ENCODE data around the gene CD164L2.

Gene CD164L2

GRCh38 chr1:27405074-27405473 lies 21.9 kb upstream of the CD164L2 start:
- Histone ChIP-seq H3K27me3 (ENCODE audit: insufficient read depth, low read length) (no peaks in the 10 kb centered on the region), H3K36me3 (ENCODE audit: insufficient read depth, low read length) (no peaks in the 10 kb centered on the region), H3K4me3 (ENCODE audit: low read depth, low read length) (no peak overlapping the region), H3K4me1 (ENCODE audit: control insufficient read depth, insufficient read depth, low read length, unreplicated experiment) (peaks cover 25% of the 10 kb centered on the region), H3K79me2 (ENCODE audit: control insufficient read depth, insufficient read depth, low read length, unreplicated experiment) (no peaks in the 10 kb centered on the region), H3K27ac (ENCODE audit: low read depth, low read length) (no peak overlapping the region), H2AFZ (ENCODE audit: low read length, unreplicated experiment) (no peak overlapping the region)

- Histone ChIP-seq H3K36me3 (ENCODE audit: insufficient read depth, low read length) (no peaks in the 10 kb centered on the region), H3K27me3 (ENCODE audit: insufficient read depth, low read length) (no peaks in the 10 kb centered on the region), H2AFZ (ENCODE audit: low read length, unreplicated experiment) (no peak overlapping the region), H3K27ac (ENCODE audit: low read depth, low read length) (0 out of 2 replicates have a peak overlapping the region, but pooled peaks have one; percentile 26), H3K4me3 (ENCODE audit: low read depth, low read length) (no peak overlapping the region), H3K4me1 (ENCODE audit: control insufficient read depth, insufficient read depth, low read length, unreplicated experiment) (peaks cover 25% of the 10 kb centered on the region), H3K79me2 (ENCODE audit: control insufficient read depth, insufficient read depth, low read length, unreplicated experiment) (no peaks in the 10 kb centered on the region)
These were observed 20.8 kb upstream of the CD164L2 start for GRCh38 chr1:27403931-27404330.

DNA sequence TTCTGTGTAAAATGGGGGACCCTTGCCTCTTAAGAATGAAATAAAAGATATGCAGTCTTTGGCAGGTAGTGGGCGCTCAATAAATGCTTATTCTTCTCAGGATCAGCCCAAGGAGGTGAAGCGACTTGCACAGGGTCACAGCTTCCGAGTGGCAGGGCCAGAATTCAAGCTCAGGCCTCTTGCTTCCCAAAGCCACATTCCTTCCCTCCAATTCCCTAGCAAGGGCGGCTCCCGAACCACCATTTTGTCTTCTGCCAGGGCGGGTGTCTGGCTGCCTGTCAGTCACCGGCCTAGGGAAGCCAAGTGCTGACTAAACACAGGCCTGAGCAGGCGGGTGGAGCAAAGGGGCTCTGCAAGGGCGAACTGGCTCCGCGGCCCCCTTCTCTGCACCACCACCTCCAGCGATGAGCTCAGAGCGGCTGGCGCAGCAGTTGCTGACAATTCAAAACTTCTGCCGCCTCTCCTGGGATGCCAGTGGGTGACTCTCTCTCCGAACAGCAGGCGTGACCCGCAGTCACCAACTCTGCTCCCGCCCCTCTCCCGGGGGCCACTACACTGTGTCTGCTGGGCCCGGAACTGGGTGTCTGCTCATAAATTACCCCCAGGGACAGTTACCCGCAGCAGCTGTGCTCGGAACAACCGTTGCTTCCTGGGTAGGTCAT lies 20.1 kb upstream of the CD164L2 start:
- H3K79me2 ChIP-seq (ENCODE audit: control insufficient read depth, insufficient read depth, low read length, unreplicated experiment): no peaks in the 10 kb centered on the region
- H2AFZ ChIP-seq (ENCODE audit: low read length, unreplicated experiment): no peak overlapping the region
- H3K36me3 ChIP-seq (ENCODE audit: insufficient read depth, low read length): no peaks in the 10 kb centered on the region
- H3K27ac ChIP-seq (ENCODE audit: low read depth, low read length): peak overlapping the region; percentile 30
- H3K4me1 ChIP-seq (ENCODE audit: control insufficient read depth, insufficient read depth, low read length, unreplicated experiment): peaks cover 25% of the 10 kb centered on the region
- H3K27me3 ChIP-seq (ENCODE audit: insufficient read depth, low read length): no peaks in the 10 kb centered on the region
- H3K4me3 ChIP-seq (ENCODE audit: low read depth, low read length): no peak overlapping the region

- Histone ChIP-seq H3K27me3 (ENCODE audit: insufficient read depth, low read length) (no peaks in the 10 kb centered on the region), H3K79me2 (ENCODE audit: control insufficient read depth, insufficient read depth, low read length, unreplicated experiment) (no peaks in the 10 kb centered on the region), H2AFZ (ENCODE audit: low read length, unreplicated experiment) (no peak overlapping the region), H3K4me1 (ENCODE audit: control insufficient read depth, insufficient read depth, low read length, unreplicated experiment) (peaks cover 25% of the 10 kb centered on the region), H3K36me3 (ENCODE audit: insufficient read depth, low read length) (no peaks in the 10 kb centered on the region), H3K4me3 (ENCODE audit: low read depth, low read length) (no peak overlapping the region), H3K27ac (ENCODE audit: low read depth, low read length) (0 out of 2 replicates have a peak overlapping the region, but pooled peaks have one; percentile 30)
These were observed 19.2 kb upstream of the CD164L2 start for GRCh38 chr1:27402349-27402754.

GRCh38 chr1:27400963-27401341 lies 17.8 kb upstream of the CD164L2 start:
- Histone ChIP-seq H3K27ac (ENCODE audit: low read depth, low read length) (no peak overlapping the region), H3K36me3 (ENCODE audit: insufficient read depth, low read length) (no peaks in the 10 kb centered on the region), H2AFZ (ENCODE audit: low read length, unreplicated experiment) (no peak overlapping the region), H3K4me1 (ENCODE audit: control insufficient read depth, insufficient read depth, low read length, unreplicated experiment) (peaks cover 25% of the 10 kb centered on the region), H3K4me3 (ENCODE audit: low read depth, low read length) (no peak overlapping the region), H3K27me3 (ENCODE audit: insufficient read depth, low read length) (no peaks in the 10 kb centered on the region), H3K79me2 (ENCODE audit: control insufficient read depth, insufficient read depth, low read length, unreplicated experiment) (no peaks in the 10 kb centered on the region)

- Histone ChIP-seq H3K27ac (ENCODE audit: low read depth, low read length) (no peak overlapping the region), H3K79me2 (ENCODE audit: control insufficient read depth, insufficient read depth, low read length, unreplicated experiment) (no peaks in the 10 kb centered on the region), H3K36me3 (ENCODE audit: insufficient read depth, low read length) (no peaks in the 10 kb centered on the region), H3K4me1 (ENCODE audit: control insufficient read depth, insufficient read depth, low read length, unreplicated experiment) (peaks cover 25% of the 10 kb centered on the region), H2AFZ (ENCODE audit: low read length, unreplicated experiment) (no peak overlapping the region), H3K4me3 (ENCODE audit: low read depth, low read length) (no peak overlapping the region), H3K27me3 (ENCODE audit: insufficient read depth, low read length) (no peaks in the 10 kb centered on the region)
These were observed 17.2 kb upstream of the CD164L2 start for GRCh38 chr1:27400082-27400962.

- Histone ChIP-seq H3K4me1 (ENCODE audit: control insufficient read depth, insufficient read depth, low read length, unreplicated experiment) (peaks cover 26% of the 10 kb centered on the region), H3K27me3 (ENCODE audit: insufficient read depth, low read length) (no peaks in the 10 kb centered on the region), H3K36me3 (ENCODE audit: insufficient read depth, low read length) (no peaks in the 10 kb centered on the region), H3K27ac (ENCODE audit: low read depth, low read length) (no peak overlapping the region), H3K4me3 (ENCODE audit: low read depth, low read length) (no peak overlapping the region), H2AFZ (ENCODE audit: low read length, unreplicated experiment) (no peak overlapping the region), H3K79me2 (ENCODE audit: control insufficient read depth, insufficient read depth, low read length, unreplicated experiment) (no peaks in the 10 kb centered on the region)
These were observed 16.3 kb upstream of the CD164L2 start for GRCh38 chr1:27399251-27400025.

DNA sequence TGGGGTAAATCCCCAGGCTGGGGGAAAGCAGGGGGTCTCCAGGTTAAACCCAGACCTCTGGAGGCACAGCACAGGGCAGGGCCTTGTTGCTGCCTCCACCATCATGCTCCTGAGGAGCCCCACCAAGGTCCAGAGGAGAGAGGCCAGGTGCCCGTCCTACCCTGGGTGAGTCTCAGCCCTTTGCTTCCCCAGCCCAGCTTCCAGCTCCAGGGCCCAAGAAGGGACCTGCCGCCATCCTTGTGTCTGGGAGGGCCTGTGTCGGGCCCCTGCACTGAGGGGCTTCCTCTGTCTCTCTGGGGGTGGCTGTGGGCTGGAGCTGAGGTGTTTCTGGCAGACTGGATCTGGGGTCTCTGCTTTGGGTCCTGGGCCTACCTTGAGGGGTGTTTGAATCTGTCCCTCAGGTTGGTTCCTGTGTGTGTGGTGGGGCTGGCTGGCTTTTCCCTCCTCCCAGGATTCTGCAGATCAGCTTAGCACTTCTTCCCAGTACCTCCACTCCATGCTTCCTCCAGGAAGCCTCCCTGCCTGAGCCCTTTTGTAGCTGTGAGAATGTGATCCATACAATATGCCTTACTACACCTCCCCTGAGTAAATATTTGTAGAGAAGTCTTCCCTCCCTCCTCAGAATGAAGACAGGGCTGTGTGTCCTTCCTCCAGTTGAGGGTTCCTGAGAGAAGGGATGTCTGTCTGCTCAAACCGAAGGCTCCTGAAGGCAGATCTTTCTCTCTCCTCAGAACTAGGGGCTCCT lies 15.4 kb upstream of the CD164L2 start:
- Histone ChIP-seq H3K27me3 (ENCODE audit: insufficient read depth, low read length) (no peaks in the 10 kb centered on the region), H3K79me2 (ENCODE audit: control insufficient read depth, insufficient read depth, low read length, unreplicated experiment) (peaks cover 2% of the 10 kb centered on the region), H3K27ac (ENCODE audit: low read depth, low read length) (no peak overlapping the region), H3K4me3 (ENCODE audit: low read depth, low read length) (no peak overlapping the region), H2AFZ (ENCODE audit: low read length, unreplicated experiment) (no peak overlapping the region), H3K4me1 (ENCODE audit: control insufficient read depth, insufficient read depth, low read length, unreplicated experiment) (peaks cover 21% of the 10 kb centered on the region), H3K36me3 (ENCODE audit: insufficient read depth, low read length) (no peaks in the 10 kb centered on the region)

- H3K27me3 ChIP-seq (ENCODE audit: insufficient read depth, low read length): no peaks in the 10 kb centered on the region
- peaks cover 19% of the 10 kb centered on the region for H3K4me1 ChIP-seq (ENCODE audit: control insufficient read depth, insufficient read depth, low read length, unreplicated experiment)
- no peak overlapping the region for H2AFZ ChIP-seq (ENCODE audit: low read length, unreplicated experiment)
- H3K4me3 ChIP-seq (ENCODE audit: low read depth, low read length): no peak overlapping the region
- H3K27ac ChIP-seq (ENCODE audit: low read depth, low read length): no peak overlapping the region
- H3K36me3 ChIP-seq (ENCODE audit: insufficient read depth, low read length): no peaks in the 10 kb centered on the region
- H3K79me2 ChIP-seq (ENCODE audit: control insufficient read depth, insufficient read depth, low read length, unreplicated experiment): peaks cover 10% of the 10 kb centered on the region
These were observed 14.6 kb upstream of the CD164L2 start for GRCh38 chr1:27397749-27398148.

- no peaks in the 10 kb centered on the region for H3K36me3 ChIP-seq (ENCODE audit: insufficient read depth, low read length)
- H3K4me3 ChIP-seq (ENCODE audit: low read depth, low read length): no peak overlapping the region
- peaks cover 12% of the 10 kb centered on the region for H3K79me2 ChIP-seq (ENCODE audit: control insufficient read depth, insufficient read depth, low read length, unreplicated experiment)
- H2AFZ ChIP-seq (ENCODE audit: low read length, unreplicated experiment): no peak overlapping the region
- H3K27ac ChIP-seq (ENCODE audit: low read depth, low read length): no peak overlapping the region
- no peaks in the 10 kb centered on the region for H3K27me3 ChIP-seq (ENCODE audit: insufficient read depth, low read length)
- peaks cover 15% of the 10 kb centered on the region for H3K4me1 ChIP-seq (ENCODE audit: control insufficient read depth, insufficient read depth, low read length, unreplicated experiment)
These were observed 14.0 kb upstream of the CD164L2 start for GRCh38 chr1:27397110-27397509.

All from ACC112 (cell line).